ENCODE results near the gene HPSE2. TPM values are rescaled to one million over a fixed set of nuclear protein-coding genes. Genes with fewer than 3 reads are reported as not detected.

The HPSE2 gene
- total RNA-seq, 1 experiment from 2014 or later, result not detected

GRCh38 chr10:98569853-98570252 is 665.8 kb downstream of the HPSE2 start:
- Histone ChIP-seq H3K4me3 (ENCODE audit: low read depth in 2 of 2, low read length in 2 of 2) (no peak overlapping the region), H3K4me1 (ENCODE audit: control insufficient read depth, insufficient read depth, low read length) (no peaks in the 10 kb centered on the region), H3K27ac (ENCODE audit: low read length) (no peak overlapping the region), H3K9me3 (ENCODE audit: control insufficient read depth, insufficient read depth, low read depth, low read length) (no peaks in the 10 kb centered on the region), H3K36me3 (ENCODE audit: control insufficient read depth, insufficient read depth, low read length) (no peaks in the 10 kb centered on the region), H3K27me3 (ENCODE audit: control insufficient read depth, insufficient read depth, low read length) (0 out of 2 replicates have a peak, but pooled peaks cover 3% of the 10 kb centered on the region)
- TF ChIP-seq REST (IDR thresholded peaks at IDR 0.05; ENCODE audit: insufficient read depth in 1 of 2, low read depth in 2 of 2, low read length in 1 of 2) (no peak), TCF7L2 (IDR thresholded peaks at IDR 0.05; ENCODE audit: low read depth, low read length) (no peak)
- BruUV-seq (replicated peaks), result no TSS peak
- ChIA-PET CTCF (no interaction called here), POLR2A (no interaction called here)
- DNase-seq (ENCODE audit: low read depth, low spot score) (no peak), ATAC-seq (no peak)
- intact Hi-C loops (cut with micrococcal nuclease; ENCODE audit: unreplicated experiment) (no loop called here), in situ Hi-C loops (cut with HindIII; ENCODE audit: low pct_unique_long_range_greater_than_20kb, low sequenced_read_pairs) (no loop called here)

- ChIA-PET POLR2A (no interaction called here), CTCF (interaction anchor here (0.7 kb wide), 1 partner anchor 86 kb away, joined by 6 read pairs; no protein-coding TSS in a partner anchor)
- Histone ChIP-seq H3K4me1 (ENCODE audit: control insufficient read depth, insufficient read depth, low read length) (no peaks in the 10 kb centered on the region), H3K4me3 (ENCODE audit: low read depth in 2 of 2, low read length in 2 of 2) (no peak overlapping the region), H3K9me3 (ENCODE audit: control insufficient read depth, insufficient read depth, low read depth, low read length) (no peaks in the 10 kb centered on the region), H3K27ac (ENCODE audit: low read length) (no peak overlapping the region), H3K27me3 (ENCODE audit: control insufficient read depth, insufficient read depth, low read length) (peaks cover 8% of the 10 kb centered on the region; the same call in 1 of the 2 replicates), H3K36me3 (ENCODE audit: control insufficient read depth, insufficient read depth, low read length) (no peaks in the 10 kb centered on the region)
- BruUV-seq (replicated peaks), result no TSS peak
- DNase-seq (ENCODE audit: low read depth, low spot score) (no peak), ATAC-seq (no peak)
- TF ChIP-seq TCF7L2 (IDR thresholded peaks at IDR 0.05; ENCODE audit: low read depth, low read length) (no peak), SIN3A (IDR thresholded peaks at IDR 0.05; ENCODE audit: borderline replicate concordance, insufficient read depth, low read depth, low read length) (no peak), POLR2AphosphoS5 (IDR thresholded peaks at IDR 0.05; ENCODE audit: low read depth, low read length) (no peak), CTCF (IDR thresholded peaks at IDR 0.05) (no peak), REST (IDR thresholded peaks at IDR 0.05; ENCODE audit: insufficient read depth in 1 of 2, low read depth in 2 of 2, low read length in 1 of 2) (no peak)
- in situ Hi-C loops (cut with HindIII; ENCODE audit: low pct_unique_long_range_greater_than_20kb, low sequenced_read_pairs), result no loop called here
- intact Hi-C loops (cut with micrococcal nuclease; ENCODE audit: unreplicated experiment), result no loop called here
These were observed 667.1 kb downstream of the HPSE2 start for GRCh38 chr10:98568551-98568950.
